Right lobe of liver (tissue), 6 donors: Measurements from ENCODE around the gene SPRYD3. TPM values are rescaled to one million over a fixed set of nuclear protein-coding genes. Genes with fewer than 3 reads are reported as not detected.

ENCODE experiments used
- ATAC-seq, 4 donors: fragments of 200-7000 bp; cut with Tn5 transposase; one replicate each; pipeline ENCODE4 v1.9.1; 2020; ENCODE audit warnings: mild to moderate bottlenecking in 4 of 4, moderate library complexity in 4 of 4
- DNase-seq, 3 donors: peaks; one replicate each; pipeline ENCODE4 v3.0.0-alpha.2; 2020
- H3K27ac ChIP-seq, 3 donors: fragments of 200-600 bp; one replicate each; pipeline ENCODE4 v1.8.0; 2022
- H3K27me3 ChIP-seq, 2 donors: fragments of 200-600 bp; one replicate each; pipeline ENCODE4 v1.8.0; 2022
- H3K36me3 ChIP-seq, 4 donors: fragments of 200-600 bp; sonication (generic) in 1 of 4; one replicate each; pipeline versions ENCODE4 v1.5.1 to v1.8.0; 2017 to 2022; ENCODE audit warnings: control low read depth in 1 of 4
- H3K4me1 ChIP-seq, 4 donors: fragments of 200-600 bp; sonication (generic) in 1 of 4; one replicate each; pipeline versions ENCODE4 v1.5.1 to v1.8.0; 2017 to 2022; ENCODE audit warnings: control low read depth in 1 of 4
- H3K4me3 ChIP-seq, 3 donors: fragments of 200-600 bp; one replicate each; pipeline ENCODE4 v1.8.0; 2022
- H3K9me3 ChIP-seq, 4 donors: fragments of 200-600 bp; sonication (generic) in 1 of 4; one replicate each; pipeline versions ENCODE4 v1.5.1 to v1.8.0; 2017 to 2022; ENCODE audit warnings: control low read depth in 1 of 4
- POLR2A ChIP-seq: fragments of 450-650 bp; IDR thresholded peaks from one replicate; pipeline ENCODE4 v1.6.1; 2017; ENCODE audit warnings: antibody characterized with exemption, mild to moderate bottlenecking
- WGBS: methylation state at CpG from one replicate; pipeline ENCODE4 v1.1.6; 2018; ENCODE audit warnings: low coverage, low lambda C conversion rate; ENCODE audit not compliant: insufficient coverage; ENCODE audit errors: missing lambda C conversion rate; 5-methylcytosine and 5-hydroxymethylcytosine counted together
- intact Hi-C, 2 donors: fragments of 100-400 bp; cut with DNase I; formaldehyde crosslinking; loops; one replicate each; pipeline versions ENCODE4 v1.11.2 to v1.14.1; 2022
- total RNA-seq, 6 experiments: library from RNA; depleted of rRNA in 2 of 6; stranded (reverse); fragments of >200 nt in 2 of 6; fragmentation: NEBNext Ultra II Directional in 3 of 6; extraction: Animal tissue kit (Norgen Biotek cat#: 25700) in 3 of 6; gene quantifications; one replicate each; pipeline versions ENCODE4 v1.1.0 to v1.2.4, GENCODE V29; 2016 to 2023
- TF ChIP-seq, protein P1 (sequence below), 4 donors: fragments of 200-600 bp in 3 of 4; fragments of 450-650 bp in 1 of 4; IDR thresholded peaks; one replicate each; pipeline versions ENCODE4 v1.5.1 to v1.8.0; 2016 to 2022; ENCODE audit warnings: antibody characterized with exemption in 4 of 4, mild to moderate bottlenecking in 2 of 4
- donor health status: DM: no; HTN: yes; CAD: no.
- donor health status: DM: no; HTN: no; CAD: no.
- donor health status: DM: no; HTN: no; CAD: no.
- donor health status: DM: no; HTN: yes; CAD: no.
- donor health status: DM: no; HTN: yes; CAD: no.

SPRYD3 gene
- total RNA-seq, 6 experiments from 2014 or later, result 12.3 to 18.2 (median 14.4) TPM

- no peak for DNase-seq
- intact Hi-C loops, result no loop called here
Measured at GRCh38 chr12:53122961-53123468, 43.8 kb upstream of the SPRYD3 start.

DNA sequence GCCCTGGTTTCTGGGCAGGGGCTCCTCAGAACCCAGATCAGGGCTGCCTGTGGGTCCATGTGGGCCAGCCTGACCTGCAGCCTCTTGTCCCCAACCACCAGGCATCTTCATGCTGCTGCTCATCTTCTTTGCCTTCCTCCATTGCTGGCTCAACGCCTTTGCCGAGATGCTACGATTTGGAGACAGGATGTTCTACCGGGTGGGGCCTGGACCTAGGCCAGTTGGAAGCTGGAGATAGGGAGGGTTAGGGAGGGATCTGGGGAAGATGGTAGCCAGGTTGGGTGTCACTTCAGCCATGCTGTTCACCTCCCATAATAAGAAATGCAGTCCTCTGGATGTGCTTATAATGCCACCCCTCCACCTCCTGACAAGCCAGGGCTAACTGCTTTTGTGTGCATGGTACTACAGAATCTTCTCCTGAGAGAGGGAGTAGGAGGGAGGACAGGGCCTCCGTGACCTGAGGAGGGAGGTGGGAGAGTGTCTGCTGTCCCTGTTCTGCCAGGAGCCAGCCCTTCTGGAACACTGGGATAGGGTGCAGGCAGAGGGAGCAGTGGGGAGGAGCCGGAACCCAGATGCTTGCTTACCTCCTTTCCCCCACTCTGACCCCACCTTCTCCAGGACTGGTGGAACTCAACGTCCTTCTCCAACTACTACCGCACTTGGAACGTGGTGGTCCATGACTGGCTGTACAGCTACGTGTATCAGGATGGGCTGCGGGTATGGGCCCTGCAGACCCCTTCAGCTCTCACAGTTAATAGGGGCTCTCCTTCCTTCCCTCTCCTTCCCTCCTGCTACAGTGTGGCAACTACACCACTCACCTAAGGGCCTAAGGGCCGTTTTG lies 41.7 kb upstream of the SPRYD3 start:
- intact Hi-C loops, result no loop called here
- no peak overlapping the region for H3K27ac ChIP-seq
- H3K27me3 ChIP-seq, result no peaks in the 10 kb centered on the region
- H3K36me3 ChIP-seq, result no peaks in the 10 kb centered on the region
- WGBS, result 85% methylated on average over 10 of the region's 12 CpGs
- DNase-seq (no peak), ATAC-seq (no peak)
- no peak for TF ChIP-seq POLR2A
- TF ChIP-seq, protein P1, sequence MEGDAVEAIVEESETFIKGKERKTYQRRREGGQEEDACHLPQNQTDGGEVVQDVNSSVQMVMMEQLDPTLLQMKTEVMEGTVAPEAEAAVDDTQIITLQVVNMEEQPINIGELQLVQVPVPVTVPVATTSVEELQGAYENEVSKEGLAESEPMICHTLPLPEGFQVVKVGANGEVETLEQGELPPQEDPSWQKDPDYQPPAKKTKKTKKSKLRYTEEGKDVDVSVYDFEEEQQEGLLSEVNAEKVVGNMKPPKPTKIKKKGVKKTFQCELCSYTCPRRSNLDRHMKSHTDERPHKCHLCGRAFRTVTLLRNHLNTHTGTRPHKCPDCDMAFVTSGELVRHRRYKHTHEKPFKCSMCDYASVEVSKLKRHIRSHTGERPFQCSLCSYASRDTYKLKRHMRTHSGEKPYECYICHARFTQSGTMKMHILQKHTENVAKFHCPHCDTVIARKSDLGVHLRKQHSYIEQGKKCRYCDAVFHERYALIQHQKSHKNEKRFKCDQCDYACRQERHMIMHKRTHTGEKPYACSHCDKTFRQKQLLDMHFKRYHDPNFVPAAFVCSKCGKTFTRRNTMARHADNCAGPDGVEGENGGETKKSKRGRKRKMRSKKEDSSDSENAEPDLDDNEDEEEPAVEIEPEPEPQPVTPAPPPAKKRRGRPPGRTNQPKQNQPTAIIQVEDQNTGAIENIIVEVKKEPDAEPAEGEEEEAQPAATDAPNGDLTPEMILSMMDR (IDR thresholded peaks at IDR 0.05), result no peak
- no peak overlapping the region for H3K4me3 ChIP-seq
- H3K4me1 ChIP-seq, result no peaks in the 10 kb centered on the region
- H3K9me3 ChIP-seq, result no peaks in the 10 kb centered on the region

More at GRCh38 chr12:53122961-53123468, 43.8 kb upstream of the SPRYD3 start:
- no peaks in the 10 kb centered on the region for H3K36me3 ChIP-seq
- H3K27me3 ChIP-seq, result no peaks in the 10 kb centered on the region
- WGBS, result 94% methylated on average over 2 of the region's 10 CpGs
- no peaks in the 10 kb centered on the region for H3K4me1 ChIP-seq
- H3K27ac ChIP-seq, result no peak overlapping the region
- no peaks in the 10 kb centered on the region for H3K9me3 ChIP-seq
- TF ChIP-seq, protein P1 (IDR thresholded peaks at IDR 0.05), result no peak
- no peak for TF ChIP-seq POLR2A
- ATAC-seq, result no peak
- no peak overlapping the region for H3K4me3 ChIP-seq

GRCh38 chr12:53118751-53119300 lies 39.6 kb upstream of the SPRYD3 start:
- Histone ChIP-seq H3K36me3 (no peaks in the 10 kb centered on the region), H3K27me3 (no peaks in the 10 kb centered on the region), H3K4me3 (no peak overlapping the region), H3K9me3 (no peaks in the 10 kb centered on the region), H3K4me1 (no peaks in the 10 kb centered on the region), H3K27ac (no peak overlapping the region)
- DNase-seq, result no peak
- peak in 1 of 4 donors; percentile 41 for ATAC-seq
- WGBS, result 80% methylated on average over 1 of the region's 8 CpGs
- TF ChIP-seq, protein P1 (IDR thresholded peaks at IDR 0.05), result no peak
- TF ChIP-seq POLR2A, result no peak
- intact Hi-C loops, result no loop called here

GRCh38 chr12:53115891-53116648 lies 36.9 kb upstream of the SPRYD3 start:
- Histone ChIP-seq H3K36me3 (no peaks in the 10 kb centered on the region), H3K4me3 (no peak overlapping the region), H3K27me3 (no peaks in the 10 kb centered on the region), H3K4me1 (no peaks in the 10 kb centered on the region), H3K27ac (no peak overlapping the region), H3K9me3 (no peaks in the 10 kb centered on the region)
- no peak for DNase-seq
- no CpG with 5 or more reads among the region's 8 CpGs for WGBS
- TF ChIP-seq, protein P1 (IDR thresholded peaks at IDR 0.05), result no peak
- TF ChIP-seq POLR2A, result no peak
- intact Hi-C loops, result no loop called here
- no peak for ATAC-seq
